GM21367 (cell line): ENCODE results near the gene PTPRN2.

Experiments
- ATAC-seq: cut with Tn5 transposase; IDR thresholded peaks from one replicate; pipeline ENCODE4 v1.9.1; 2021; ENCODE audit not compliant: unreplicated experiment

Gene PTPRN2

DNA sequence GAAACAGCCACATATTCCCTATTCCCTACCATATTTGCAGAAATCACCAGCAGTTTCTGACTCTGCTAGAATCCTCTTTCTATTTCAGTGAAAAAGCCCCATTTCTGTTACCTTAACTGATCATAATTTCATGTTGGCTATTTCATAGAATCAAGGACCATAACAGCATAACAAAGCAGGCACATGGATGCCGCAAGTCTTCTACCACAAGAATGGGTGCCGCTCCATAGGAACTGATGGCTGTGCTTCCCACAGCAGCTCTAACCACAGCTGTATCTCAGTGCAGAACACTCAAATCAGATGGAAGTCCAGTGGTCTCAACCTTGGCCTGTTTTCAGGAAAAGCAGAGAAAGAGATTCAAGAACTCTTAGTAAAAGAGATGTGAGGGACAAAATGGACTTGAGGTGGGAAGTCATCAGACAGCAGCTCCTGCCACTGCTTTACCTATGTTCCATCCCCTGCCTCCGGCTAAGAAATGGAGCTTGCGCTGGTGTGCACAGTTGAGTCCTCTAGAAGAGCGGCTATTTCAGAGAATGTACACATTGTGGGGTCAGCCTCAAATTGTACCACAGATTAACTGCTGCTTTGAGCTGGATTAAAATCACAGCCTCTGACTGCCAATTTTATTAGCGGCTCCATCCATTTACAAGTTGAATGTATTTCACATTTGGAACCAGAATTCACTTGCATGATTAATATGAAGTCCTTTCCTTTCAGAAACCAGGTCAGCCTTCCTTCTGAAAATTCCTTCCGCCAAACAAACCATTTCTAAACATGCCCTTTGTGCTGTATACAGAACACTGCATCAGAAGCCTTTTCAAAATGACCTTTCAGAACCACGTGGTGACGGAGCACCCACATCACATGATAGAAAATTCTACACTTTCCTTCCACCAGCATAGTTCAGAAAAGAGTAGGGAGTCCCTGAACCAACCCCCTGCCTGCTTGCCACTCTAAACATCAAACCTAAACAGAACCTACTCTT, 7.7 kb downstream of the PTPRN2 start:
- ATAC-seq: no peak

DNA sequence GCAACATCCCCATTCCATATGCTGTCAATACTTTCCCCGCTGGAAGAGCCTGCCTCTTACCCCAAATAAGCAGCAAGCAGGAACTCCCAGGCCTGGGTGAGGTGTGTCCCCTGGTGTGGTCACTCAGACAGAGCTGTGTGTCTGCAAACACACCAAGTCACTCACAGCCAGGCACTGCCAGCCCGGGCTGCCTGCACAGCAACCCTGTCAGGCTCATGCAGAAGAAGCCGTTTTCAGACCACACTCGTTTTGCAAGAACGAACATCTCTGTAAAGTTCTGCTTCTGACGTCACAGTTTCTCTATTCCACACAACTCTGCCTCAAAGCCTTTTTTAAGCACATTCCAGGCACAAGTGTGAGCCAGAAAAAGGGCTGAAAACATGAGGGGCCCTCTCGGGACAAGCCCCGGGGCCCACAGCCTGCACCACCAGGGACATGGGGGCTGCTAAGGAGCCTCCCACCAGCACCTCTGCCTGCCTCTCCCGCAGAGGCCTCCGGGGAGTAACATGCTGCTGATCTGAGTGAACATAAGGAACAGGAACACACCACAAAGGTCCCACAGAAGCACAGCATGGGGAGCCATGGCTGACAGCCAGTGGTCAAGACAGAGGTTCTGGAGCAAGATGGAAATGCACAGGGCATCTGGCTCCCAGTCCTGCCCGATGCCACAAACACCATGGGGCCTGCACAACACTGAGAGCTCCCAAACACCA, 11.4 kb downstream of the PTPRN2 start:
- ATAC-seq: no peak

DNA sequence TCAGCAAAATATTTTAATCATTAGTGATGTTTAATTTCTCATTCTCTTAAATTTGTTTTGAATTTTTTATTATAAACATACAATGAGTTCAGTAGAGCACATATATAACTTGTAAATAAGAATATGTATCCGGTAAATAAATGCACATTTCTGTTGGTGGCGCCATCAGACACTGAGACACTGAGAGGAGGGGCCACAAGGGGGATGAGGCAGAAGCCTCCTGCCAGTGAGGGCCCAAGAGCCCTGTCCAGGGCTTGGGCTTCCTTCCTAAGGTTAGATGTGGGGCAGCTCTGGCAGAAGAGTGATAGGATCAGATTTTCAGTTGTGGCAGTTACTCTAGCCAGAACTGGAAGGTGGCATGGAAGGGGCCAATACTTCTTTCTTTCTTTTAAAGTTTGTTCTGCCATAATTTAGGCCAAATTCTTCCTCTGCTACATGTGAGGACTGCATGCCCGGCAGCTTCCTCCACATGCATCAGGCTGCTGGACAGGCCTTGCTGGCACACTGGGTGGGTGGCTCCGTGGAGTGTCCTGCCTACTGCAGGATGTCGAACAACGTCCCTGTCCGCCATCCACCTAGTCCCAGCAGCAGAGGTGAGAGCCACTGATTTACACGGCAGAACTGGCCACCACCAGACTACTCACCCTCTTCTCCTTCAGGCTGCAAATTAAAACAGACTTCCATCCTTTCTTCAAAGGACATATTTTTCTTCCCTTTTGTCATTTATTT, 13.2 kb downstream of the PTPRN2 start:
- ATAC-seq: no peak

DNA sequence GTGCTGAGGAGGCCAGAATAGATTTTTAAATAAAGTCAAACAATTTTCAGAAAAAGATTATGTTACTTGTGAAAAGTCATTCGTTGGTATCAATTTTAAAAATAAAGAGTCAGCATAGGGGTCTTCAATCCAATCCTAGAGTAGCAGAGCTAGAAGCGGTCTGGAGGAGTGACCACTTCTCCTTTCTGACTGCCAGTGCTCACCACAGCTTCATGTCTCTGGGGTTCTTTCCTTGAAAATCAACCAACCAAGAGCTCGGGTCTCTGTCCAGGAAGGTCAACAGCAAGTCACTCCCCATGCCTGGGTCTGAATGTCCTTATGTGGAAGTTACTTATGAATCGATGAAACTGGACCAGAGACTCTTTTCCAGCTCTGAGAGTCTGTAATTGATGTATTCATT, 14.3 kb downstream of the PTPRN2 start:
- ATAC-seq: no peak

DNA sequence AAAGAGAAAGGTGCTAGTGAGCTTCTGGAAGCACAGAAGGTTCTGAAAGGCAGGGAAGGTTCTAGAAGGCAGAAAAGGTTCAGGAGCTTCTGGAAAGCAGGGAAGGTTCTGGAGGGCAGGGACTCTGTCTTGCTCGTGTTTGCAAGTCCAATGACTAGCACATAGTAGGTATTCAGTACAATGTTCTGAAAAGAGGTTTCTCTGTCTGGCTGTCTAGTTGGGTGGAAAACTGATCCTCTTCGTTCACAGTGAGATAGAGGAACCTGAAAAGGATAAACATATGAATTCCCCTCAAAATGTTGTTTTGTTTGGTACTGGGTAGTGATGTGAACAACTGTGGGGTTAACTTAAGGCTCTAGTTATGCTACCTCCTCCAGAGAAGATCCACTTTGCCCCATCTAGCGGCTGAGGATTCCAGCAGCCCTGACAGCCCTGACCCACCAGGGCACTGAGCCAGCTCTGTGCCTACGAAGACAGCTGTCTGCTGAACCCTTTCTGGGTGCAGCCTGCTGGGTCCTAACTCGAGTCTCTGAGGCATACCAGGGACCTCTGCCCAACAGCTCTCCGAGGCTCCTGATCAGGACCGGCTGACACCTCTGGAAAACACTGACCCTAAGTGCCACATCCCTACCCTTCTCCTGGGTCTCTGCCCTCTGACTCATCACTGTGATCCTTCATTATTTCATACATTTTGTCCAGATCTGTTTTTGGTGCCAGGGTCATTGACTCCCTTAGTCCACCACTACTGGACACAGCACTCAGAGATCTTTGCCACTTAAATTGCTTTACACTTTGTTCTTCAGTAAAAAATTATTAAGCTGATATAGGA, 15.4 kb downstream of the PTPRN2 start:
- no peak for ATAC-seq

DNA sequence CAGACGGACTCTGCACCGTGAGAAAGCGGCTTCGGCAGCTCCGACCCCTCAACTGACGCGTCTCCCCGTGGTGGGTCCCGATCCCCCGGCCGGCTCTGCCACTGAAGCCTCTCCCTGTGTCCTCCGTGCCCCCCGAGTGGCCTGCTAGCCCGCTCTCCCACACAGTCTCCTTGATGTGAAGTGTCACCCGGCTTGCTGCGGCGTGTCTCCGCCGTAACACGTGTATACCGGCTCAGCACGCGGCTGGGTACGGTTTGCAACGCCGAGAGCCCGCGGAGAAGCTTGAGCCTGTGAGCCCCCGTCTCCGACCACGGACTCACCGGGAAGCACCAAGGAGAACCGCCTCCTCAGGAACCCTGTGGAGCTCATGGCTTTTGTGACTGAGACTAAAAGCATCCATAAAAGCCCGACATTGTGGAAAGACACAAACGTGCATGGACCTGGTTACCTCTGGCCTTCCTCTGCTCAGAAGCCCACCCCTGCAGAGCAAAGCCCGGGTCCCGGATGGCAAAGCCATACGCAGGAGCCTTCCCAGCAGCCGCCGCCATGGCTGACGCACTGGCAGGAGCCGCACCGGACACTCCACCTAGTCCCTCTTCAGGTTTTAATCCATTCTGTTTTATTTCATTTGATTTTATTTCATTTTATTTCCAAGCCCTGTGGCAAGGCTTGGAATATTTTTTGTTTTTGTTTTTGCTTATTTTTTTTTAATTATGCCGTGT, 17.0 kb downstream of the PTPRN2 start:
- ATAC-seq: no peak

DNA sequence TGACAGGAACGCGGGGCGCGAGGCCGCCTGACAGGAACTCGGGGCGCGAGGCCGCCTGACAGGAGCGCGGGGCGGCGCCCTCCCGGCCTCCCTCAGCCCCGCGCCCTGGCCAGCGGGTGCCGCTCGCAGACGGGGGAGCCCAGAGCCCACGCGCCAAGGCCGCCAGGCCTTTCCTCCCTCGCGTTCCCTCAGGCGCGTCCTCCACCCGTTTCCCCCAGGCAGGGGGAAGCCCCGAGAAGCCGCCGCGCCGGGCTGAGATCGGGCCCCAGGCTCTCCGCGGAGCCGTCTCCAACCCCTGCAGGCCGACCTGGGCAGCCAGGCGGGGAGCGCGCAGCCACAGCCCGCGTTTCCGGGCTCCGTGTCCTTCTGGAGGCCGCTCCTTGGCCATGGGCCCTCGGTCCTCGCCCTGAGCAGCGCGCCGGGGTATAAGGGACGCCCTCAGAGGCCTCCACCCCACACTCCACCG, 17.7 kb downstream of the PTPRN2 start:
- ATAC-seq: no peak

DNA sequence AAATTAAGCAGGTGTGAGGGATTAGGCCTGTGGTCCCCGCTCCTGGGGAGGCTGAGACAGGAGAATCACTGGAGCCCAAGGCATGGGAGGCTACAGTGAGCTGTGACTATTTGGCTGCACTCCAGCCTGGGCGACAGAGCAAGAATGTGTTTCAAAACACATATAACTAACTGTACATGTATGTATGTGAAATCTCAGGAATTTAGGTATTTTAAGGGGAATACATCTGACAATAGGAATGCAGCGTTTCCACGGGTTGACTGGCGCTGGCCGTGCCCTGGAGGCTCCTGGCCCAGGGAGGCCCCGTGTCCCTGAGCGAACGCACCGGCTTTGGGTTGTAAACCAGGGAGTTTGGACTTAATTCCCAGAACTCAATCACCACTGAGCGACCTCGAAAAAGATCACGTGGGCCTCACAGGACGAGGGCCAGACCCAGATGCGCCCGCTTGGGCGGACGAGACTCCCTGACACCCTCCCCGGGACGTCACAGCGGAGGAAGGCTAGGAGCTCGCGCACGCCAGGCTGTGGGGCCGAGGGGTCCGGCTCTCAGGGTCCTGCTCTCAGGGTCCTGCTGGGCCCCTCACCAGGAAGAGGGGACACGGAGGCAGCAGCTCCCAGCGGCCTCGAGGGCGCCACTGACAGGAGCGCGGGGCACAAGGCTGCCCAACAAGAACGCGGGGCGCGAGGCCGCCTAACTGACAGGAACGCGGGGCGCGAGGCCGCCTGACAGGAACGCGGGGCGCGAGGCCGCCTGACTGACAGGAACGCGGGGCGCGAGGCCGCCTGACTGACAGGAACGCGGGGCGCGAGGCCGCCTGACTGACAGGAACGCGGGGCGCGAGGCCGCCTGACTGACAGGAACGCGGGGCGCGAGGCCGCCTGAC, 18.4 kb downstream of the PTPRN2 start:
- ATAC-seq: no peak

DNA sequence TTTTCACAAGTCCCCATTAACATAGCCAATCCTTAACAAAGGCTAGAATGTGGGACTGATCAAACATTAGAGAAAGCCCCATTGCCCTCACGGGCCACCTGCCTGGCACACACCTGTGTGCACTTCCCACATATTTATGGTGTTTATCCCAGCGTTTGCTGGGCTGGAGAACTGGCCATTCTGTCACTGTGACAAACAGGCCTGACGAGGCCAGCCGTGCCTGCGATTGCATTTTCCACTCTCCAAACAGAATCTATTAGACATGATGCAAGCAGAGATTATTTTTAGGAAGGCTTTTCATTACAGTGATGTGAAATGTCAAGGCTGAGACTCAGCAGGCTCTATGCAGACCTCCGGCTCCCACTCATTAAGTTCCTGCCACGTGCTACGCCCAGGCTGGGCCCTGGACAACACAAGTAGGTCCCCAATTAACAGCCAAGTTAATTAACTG, 20.4 kb downstream of the PTPRN2 start:
- no peak for ATAC-seq

DNA sequence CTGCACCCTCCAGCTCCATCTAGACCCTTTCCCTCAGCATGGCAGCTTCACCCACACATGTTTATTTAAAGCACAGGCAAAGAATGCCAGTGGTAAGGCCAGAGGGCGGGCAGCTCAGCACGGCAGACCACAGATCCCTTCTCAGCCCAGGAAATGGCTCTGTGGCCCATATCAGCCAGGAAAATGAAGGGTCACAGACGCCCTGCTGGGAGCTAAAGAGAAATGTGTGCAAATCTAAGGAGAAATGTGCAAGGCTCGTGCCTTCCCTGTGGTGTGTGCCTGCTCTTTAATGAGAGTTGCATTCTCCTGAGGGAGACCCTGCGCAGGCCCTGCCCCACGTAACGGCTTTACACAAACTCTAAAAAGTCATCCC, 23.0 kb downstream of the PTPRN2 start:
- no peak for ATAC-seq

DNA sequence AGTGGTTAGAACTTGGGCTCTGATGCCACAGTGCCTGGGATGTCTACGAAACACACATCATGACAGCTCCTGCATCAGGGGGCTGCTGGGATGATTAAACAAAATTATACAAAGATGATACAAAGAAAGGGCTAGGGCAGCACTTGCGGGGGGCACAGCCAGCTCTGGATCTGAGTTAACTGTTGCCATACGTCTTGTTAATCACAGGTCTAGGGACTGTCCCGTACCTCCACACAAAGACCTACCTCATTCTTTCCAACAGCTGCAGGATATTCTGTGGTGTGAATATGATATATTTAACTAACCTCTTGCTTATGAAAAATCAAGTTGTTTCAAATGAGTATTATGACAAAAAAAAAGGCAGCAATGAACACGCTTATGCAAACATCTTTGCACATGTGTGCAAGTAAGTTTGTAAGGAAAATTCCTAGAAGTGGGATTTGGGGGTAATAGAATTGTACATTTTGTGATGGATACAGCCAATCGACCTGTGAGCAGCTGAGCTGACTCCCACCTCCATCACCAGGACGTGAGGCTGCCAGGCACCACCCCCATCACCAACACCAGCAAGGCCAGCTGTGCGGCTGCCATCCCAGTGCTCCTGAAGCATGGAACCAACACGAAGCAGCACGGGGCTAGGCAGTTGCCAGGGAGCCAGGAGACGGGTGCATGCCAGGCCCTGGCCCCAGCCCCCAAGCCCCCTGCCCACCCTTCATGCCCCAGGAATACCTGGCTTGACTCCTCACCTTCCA, 23.5 kb downstream of the PTPRN2 start:
- no peak for ATAC-seq

DNA sequence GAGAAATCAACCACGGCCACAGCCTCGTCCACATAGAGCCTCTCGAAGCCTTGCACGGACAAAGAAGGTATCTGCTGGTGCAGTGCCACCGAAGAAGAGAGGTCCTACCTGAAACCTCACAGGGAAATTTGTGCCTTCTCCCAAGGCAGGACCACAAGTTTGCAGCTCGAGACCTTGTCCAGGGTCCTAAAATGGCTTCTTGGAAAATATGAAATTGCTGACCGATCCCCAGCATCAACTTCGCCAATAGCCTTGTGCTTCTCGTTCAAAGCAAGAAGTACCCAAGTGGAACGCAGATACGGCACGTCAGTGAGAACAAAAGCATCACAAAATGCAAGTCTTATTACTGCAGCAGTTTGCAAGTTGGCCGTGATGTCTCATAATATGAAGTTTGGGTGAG, 24.6 kb downstream of the PTPRN2 start:
- no peak for ATAC-seq

DNA sequence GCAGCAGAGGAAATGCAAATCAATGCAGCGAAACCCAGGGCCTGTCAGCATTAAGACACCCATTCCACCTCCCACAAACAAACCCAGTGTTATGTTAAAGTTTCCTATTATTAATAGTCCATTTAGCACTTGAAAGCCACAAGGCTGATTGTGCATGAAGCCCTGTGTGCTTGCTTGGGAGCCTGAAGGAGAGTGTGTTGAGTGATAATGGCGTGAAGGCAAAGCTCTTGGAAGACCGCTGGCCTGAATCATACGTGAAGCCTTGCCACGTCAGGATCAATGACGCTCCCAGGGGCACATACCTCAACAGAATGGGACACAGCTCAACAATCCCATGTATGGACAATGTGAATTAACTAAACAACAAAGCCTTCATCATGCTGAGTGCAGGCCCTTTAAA, 25.1 kb downstream of the PTPRN2 start:
- no peak for ATAC-seq

DNA sequence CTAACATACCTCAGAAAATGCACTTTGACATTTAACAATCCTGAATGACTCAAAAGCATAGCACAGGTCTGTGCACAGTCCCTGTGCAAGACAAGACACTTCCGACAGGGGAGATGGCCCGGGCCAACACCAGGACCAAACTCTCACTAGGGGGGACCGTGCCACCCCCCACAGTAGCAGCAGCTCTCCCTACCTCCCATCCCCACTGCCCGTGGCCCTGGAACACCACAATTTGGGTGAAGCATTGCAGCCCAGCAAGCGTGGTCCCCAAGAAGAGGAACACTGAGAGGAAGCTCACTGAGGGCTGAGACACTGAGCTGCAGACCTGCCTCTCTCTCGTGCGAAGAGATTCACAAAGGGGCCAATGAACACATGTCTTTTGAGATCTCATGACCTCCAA, 26.0 kb downstream of the PTPRN2 start:
- ATAC-seq: no peak

DNA sequence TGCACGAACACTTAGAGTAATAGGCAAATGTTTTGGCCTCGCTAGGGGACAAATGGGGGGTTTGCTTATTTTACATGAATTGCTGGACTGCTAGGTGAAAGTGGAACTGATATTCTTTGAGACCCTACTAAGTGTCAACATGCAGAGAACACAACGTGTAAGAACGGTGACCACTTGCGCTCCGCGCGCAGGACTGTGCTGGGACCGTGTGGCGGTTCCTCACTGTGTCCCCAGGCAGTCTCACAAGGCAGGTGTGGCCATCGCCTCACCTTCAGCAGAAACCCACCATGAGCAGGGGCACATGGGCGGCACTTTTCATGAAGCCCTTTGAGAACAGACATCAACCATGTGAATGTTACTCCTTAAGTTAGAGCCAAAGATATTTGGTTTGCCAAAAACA, 27.2 kb downstream of the PTPRN2 start:
- no peak for ATAC-seq

DNA sequence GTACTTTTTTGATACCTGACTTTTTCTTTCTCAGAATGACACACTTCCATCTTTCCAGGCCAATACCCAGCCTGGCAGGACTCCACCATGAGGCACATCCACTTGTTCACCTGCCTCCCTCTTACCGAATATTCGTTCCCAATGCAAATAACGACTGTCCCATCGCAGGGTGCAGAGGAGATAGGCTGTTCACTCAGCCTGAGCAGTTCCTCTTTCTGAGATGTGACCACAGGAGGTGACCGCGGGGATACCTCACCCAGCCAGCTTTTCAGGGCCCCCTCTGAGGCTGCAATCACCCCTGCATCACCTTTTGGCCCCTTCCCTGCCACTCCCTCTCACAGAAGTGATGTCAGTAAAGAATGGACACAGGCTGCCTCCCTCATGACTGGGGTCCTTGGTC, 28.3 kb downstream of the PTPRN2 start:
- ATAC-seq: no peak

DNA sequence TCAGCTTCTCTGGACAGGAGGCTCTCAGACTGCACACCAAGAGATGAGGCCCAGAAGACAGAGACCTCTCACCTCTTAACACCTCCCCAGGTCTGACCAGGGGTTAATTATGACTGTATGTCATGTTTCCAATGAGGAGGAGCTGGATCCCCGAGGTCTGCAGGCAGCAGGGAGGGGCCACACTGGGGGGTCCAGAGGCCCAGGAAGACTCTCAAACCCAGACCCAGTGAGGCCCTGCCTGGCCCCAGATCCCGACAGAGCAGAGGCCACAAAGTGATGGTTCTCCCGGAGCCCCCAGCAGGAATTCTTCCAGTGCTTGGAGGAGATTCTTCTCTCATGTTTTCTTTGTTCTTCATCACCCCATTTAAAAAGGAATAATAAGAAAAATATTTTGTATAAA, 28.8 kb downstream of the PTPRN2 start:
- ATAC-seq: no peak

DNA sequence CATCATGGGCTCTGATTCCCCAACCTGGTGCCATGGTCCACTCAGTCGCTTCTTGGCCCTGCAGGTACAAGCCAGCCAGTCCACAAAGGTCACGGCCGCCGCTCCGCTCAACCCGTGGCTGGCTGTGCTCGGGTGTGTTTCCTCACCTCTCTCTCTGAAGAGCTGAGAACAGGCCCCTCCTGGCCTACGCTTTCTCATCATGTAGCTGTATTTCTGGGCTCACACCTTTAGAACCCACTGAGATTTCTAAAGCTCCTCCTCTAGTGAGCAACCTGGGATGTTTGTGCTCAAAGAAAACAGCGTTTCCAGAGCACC, 30.2 kb downstream of the PTPRN2 start:
- no peak for ATAC-seq
